HL-60/S4 (cell line): Measurements from ENCODE around the gene UGT1A10.

Source experiments
- in situ Hi-C: fragments of 300-500 bp; cut with MboI; formaldehyde crosslinking; loops from 2 replicates; pipeline ENCODE4 v1.14.3; 2022; ENCODE audit warnings: low sequenced_read_pairs

The UGT1A10 gene

DNA sequence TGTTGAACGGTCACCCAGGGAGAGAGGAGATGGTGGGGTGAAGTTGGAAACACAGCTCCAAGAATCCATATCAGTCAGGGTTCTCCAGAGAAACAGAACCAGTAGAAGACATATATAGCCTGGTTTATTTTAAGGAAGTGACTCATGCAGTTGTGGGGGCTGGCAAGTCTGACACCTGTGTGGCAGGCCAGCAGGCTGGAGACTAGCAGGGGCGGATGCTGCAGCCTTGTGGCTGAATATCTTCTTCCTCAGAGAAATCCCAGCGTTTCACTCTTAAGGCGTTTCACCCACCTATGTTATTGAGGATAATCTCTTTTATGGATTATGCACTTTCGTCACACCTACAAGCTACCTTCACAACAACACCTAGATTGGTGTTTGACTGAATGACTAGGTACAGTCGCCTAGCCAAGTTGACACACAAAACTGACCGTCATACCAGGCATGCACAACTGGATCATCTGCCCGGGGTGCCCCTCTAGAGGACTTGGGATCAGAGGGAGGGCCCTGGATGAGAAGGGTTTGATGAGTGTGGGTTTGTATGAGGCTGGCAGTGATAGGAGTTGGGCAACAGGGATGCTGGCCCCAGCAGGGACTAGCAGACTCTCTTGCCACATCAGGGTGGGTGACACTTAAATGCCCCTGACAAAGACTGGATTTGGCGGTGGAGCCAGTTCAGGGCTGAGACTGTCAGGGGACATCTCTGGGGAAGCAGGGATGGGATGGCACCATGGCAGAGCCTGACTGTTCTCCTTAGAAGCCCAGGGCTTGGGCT, 165.3 kb downstream of the UGT1A10 start:
- in situ Hi-C loops, result no loop called here

DNA sequence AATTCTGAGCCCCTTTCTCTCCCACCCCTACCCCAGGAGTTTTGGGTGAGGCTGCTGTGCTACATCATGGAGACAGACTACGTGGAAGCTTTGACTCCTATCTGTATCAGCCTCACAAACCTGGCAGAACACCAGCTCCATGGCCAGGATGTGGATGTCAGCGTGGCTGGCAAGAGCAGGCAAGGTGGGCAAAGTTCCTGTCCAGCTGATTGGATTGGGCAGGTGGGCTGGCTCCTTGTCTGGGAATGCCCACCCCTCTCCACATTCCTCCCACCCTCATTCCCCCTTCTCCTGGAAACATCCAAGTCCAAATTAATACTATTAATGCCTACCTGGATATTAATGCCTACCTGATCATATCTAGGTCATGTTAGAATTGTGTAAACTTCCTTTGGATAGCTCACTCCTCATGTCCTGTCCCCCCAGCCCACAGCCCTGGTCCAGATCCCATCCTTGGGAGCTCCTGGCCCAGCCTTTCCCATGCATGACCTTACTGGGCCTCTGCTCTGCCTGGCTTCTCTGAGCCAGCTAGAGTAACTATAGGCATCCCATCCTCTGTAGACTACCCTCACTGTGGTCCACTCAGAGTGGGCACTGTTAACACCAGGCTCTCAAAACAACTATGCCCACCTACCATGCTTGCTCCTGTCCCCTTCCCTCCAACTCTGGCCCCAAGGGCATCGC, 166.0 kb downstream of the UGT1A10 start:
- in situ Hi-C loops, result no loop called here

DNA sequence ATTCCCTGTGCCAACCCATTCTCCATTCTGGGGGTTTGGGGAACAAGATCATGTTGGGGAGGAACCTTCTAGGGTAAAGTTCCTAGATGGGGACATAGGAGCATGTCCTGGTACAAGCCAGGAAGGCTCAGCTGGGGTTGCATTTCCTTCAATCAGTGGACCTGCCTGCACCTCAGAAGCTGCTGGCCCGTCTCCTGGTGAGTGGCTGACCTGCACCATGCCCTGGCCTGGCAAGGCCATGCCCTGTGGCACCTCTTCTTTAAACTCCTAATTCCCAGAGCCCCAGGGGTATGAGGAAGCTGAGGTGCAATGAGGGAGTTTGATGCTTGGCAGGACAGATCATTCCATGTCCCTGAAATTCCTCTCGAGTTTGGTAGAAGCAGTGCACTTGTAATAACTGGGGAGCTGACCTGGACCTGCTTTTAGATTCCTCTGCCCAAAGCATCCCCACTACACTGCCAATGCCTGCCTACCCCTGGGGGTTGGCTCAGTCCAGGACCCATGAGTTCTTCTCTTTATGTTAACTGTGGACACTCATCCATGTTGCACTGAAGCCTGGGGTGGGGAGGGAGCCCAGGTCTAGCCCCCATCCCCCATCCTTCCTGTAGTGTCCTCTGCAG, 167.2 kb downstream of the UGT1A10 start:
- in situ Hi-C loops, result no loop called here

DNA sequence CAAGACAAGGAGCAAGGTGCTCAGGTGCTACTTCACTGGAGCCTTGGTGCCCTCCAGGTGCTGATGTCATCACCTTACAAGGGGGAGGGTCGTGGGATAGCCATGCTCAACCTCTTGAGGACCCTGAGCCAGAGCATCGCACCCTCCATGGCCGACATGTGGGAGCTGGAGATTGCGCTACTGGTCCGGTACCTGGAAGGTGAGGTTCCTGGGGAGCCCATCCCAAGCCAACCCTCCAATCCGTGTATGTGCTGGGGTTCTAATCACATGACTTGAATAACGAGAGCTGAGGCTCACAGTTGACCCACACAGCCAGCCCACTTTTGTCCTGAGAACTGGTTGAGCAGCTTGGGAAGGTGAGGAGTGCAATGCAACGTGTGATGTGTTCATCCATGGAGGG, 167.7 kb downstream of the UGT1A10 start:
- in situ Hi-C loops, result no loop called here

DNA sequence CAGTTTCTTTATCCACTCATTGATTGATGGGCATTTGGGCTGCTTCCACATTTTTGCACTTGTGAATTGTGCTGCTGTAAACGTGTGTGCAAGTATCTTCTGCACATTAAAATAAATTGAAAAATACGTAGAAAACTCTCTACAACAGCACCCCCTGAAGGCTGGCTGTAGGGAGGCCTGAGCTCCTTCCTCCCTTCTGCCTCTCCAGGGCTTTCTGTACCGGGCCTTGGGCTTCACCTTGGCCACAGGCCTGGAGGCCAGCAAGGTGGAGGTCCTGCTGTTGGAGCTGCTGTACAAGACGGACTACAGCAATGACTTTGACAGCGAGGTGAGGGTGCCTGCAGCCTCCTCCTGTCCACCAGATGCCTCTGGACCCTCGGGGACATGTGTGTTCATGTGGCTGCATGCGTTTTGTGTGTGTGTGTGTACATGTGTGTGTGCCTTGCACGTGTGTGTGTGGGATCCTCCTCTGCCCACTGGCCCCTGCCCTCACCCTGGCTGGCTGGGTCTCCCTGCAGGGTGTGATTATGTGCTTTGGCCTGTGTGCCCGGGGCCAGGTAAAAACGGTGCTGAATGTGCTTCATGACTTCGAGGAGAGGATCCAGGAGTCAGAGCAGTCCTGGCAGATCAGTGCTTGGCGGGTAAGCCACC, 171.1 kb downstream of the UGT1A10 start:
- in situ Hi-C loops, result no loop called here

DNA sequence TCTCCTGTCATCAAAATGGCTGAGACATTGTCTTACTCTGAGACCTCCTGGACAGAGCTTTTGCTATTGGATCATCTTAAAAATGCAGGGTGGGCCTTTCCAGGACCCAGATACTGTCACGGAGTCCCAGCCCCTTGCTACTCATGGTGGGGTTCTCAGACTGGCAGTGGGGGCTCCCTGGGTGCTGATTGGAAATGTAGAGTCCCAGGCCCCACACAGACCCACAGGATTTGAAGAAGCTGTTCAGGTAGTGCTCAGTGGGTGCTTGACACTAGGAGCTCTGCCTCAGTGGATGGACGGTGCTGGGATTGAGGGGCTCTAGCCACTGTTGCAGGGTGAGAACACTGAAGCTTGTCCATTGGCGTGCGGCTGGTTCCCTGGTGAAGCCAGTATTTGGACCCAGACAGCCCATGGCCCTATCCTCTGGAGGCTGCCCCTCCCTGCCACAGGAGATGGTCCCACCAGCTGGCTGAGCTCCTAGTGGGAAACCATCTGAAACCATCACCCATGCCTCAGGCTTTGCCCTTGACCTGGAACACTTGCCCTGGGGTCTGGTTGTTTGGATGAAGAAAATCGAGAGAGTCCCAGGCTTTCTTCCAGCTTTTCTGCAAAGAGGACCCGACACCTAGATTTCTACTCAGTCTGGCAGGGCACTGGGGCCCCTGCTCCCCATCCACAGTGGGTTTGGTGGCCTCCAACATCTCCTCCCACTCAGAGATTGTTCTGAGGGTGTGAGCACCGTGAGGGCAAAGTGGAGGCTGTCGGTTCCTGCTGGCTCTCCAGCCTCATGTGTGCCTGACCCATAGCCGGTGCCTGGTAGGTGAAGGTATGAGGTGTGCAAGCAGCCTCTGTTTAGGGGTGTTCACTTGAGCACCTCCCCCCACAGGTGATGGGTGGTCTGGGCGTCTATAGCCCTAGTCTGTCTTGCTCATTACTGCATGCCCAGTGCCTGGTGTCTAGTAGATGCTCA, 172.0 kb downstream of the UGT1A10 start:
- in situ Hi-C loops, result no loop called here

DNA sequence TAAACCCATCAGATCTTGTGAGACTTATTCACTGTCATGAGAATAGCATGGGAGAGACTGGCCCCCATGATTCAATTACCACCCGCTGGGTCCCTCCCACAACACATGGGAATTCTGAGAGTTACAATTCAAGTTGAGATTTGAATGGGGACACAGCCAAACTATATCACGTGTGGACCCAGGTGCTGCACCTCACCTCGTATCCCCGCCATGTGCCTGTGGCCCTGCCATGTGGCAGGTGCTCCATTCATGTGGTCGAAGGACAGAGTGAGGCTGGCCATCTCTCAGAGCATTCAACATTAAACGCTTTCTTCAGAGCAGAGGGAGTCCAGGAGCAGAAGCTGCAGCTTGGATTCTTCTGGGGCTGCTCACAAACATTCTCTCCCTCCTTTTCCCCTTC, 174.1 kb downstream of the UGT1A10 start:
- in situ Hi-C loops, result no loop called here

DNA sequence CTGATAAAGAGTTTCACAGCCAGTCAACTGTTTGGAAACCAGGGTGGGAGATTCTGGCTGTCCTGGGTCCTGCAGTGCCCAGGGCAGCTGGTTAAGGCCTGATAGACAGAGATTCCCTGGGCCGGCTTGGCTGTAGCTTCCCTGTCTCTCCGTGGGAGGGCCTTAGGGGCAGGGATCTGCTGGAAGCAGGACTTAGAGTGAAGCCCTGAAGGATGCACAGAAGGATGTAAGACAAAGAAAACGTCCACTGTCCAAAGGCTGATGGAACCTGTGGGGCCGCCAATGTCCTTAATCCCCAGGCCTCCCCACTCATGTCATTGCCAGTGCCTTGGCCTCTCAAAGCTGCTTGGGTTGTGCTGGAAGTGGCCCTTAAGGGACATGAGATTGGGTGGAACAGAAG, 174.8 kb downstream of the UGT1A10 start:
- in situ Hi-C loops, result no loop called here

DNA sequence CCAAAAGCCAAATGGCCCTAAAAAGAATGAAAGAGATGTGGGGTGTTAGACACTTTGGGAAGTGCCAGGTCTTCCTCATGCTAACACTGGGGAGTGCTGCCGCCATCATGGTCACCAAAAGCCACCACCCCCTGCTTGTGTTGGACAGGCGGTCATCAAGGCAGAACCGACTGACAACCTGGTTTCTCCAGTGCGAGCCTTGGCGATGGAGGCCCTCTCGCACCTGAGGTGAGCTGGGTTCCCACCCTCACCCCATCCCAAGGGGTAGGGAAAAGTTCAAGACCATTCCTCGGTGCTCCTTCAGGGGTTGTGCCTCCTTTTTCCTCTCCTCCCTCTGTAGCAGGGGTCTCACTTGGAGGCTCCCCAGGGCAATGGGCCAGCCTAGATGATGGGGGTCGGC, 175.5 kb downstream of the UGT1A10 start:
- in situ Hi-C loops, result no loop called here

DNA sequence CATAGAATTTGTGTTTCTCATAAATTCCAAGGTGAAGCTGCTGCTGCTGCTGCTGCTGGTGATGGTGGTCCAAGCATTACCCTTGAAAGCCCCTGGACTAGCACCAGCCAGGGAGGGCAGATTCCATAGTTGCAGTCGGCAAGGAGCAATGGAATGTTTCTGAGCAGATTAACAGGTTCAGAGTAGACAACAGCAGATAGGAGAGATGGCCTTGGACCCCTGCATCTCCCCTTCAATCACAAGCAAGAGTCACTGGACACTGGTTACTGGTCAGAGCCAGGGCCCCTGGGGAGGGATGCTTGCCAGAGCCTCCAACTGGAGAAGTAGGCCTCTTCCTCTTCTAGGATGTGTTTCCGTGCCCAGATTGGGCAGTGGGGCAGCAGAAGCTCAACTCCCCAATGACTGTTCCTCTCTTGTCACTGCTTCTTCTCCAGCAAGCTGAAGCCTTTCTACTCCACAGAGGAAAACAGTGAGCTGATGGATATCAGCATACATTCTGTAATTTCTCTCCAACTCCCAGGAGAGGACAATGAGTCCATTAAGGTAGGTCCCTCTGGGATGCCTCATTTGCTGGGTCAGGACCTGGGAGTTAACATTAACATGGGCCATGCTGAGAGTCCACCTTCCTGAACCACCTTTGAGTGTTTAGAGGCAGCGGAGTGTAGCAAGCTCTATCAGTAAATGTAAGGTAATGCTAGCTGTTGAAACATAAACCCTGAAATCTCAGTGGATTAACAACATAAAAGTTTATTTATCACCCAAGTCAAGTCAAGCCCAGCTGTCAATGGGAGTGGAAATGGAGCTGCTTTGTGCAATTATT, 177.2 kb downstream of the UGT1A10 start:
- in situ Hi-C loops, result no loop called here

DNA sequence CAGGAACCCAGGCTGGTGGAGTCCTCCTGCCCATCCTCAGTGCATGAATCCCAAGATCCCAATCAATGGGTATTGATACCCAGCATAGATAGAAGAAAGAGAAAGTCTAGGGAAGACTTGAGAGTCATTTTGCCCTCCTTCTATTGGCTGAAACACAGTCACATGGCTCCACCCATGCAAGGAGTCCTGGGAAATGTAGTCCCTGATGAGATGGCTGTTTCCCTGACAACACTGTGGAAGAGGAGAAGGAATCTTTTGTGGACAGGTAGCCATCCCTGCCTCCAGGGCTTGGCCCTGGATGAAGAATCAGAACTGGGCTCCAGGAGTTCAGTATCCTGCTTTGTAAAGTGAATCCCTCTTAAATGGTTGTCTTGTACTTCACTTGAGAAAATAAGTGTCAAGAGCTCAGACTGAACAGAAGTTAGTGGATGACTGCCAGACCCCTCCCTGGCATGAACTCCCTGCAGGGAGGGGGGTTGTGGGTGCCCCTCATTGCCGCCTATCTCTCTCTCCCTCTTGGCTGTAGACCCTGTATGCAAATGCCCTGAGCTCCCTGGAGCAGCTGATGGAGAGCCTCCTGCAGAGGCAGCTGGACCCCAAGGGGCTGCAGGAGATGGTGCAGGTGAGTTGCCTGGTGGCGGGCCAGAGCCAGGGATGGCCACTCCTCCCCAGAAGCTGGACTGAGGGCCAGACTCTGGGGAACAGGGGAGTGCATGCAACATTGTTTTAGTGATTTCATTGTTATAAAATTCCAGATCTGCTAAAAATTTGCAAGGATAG, 178.0 kb downstream of the UGT1A10 start:
- in situ Hi-C loops, result no loop called here

DNA sequence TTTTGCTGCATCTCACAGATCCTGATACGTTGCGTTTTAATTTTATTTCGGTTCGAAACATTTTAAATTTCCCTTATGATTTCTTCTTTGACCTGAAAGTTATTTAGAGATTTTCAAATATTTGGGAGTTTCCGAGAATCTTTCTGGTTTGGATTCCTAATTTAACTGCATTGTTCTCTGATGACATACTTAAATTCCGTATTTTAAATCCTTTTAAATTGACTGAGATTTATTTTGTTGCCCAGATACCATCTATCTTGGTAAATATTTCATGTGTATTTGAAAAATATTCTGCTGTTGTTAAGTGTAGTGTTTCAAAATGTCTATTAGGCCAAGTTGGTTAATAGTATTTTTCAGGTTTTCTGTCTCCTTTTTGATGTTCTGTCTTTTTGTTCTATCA, 179.6 kb downstream of the UGT1A10 start:
- in situ Hi-C loops, result no loop called here

DNA sequence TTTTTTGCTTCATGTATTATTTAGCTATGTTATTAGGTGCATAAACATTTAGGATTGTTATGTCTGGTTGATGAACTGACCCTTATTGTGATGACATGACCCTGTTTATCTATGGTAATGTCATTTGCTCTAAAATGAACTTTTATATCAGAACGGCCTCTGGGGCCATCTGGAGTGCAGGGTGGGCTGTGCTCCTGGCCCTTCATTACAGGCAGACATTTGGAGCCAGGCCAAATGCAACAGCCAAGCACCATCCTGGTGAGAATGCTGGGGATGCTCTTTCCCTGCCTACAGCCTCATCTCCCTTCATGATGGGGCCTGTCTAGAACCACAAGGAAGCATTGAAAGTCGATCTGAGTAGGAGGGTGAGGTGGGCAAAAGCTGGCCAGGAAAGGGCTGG, 180.1 kb downstream of the UGT1A10 start:
- in situ Hi-C loops, result no loop called here

DNA sequence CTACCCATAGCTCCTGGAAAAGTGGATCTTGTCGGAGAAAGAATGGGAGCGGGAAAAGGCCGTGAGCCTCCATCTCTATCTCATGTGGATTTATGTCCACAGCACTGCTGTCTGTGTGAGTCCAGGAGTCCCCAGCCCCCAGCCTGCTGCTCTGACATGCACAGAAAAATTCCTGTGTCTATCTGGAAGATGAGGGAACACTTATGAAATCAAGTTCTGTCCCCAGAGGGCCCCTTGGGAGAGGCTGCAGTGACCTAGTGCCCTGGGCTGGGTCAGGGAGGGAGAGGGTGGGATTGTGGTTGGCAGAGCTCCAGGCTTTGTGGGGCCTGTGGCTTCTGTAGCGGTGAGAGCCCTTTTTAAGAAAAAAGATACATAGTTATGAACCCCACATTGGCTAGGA, 180.5 kb downstream of the UGT1A10 start:
- in situ Hi-C loops, result no loop called here

DNA sequence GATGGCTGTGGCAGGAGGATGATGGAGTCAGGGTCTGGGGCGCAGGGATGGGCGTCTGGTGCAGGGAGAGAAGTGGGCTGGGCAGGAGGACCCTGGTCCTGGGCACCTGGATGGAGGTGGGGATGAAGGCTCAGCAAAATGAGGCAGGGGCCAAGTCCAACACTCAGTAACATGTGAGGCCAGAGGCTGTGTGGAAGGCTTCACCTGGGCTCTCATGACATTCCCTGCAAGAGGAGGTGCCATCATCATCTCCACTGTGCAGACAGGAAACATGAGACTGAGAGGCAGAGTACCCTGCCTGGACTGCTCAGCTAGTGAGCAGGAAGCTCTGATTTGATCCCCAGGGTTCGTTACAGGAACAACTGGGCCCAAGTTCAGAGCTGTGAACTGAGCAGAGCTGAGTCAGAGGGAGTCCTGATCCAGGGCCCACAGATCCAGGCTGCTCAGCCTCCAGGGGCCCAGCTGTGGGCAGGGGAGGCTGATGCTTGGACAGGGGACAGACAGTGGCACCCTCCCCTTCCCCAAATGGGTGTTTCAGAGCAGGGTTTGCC, 181.2 kb downstream of the UGT1A10 start:
- in situ Hi-C loops, result no loop called here

DNA sequence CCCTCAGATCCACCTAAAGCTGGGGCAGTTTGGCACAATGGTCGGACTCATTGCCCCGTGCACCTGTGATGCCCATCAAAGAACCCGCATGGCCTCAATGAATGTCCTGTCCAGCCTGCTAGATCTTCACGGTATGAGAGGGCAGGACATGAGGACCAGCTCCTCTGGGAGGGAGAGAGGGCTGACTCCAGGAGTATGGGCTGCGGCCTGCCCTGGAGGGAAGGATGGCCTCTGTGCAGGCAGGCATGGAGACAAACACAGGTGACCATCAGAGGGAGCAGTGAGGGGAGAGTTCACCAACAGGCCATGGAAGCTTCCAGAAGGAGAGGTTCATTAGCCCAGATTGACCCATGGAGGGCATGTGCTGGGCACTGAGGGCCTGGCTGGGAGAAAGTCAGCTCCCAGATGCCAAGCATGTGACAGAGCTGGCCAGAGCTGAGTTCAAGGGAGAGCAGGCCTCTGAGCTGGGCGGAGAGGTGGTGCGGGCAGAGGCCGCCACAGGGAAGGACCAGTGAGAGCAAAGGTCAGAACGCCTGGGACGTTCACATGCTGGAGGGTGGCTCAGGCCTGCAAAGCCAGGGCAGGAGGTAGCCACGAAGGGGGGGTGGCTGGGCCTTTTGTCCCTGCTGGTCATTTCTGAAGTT, 181.9 kb downstream of the UGT1A10 start:
- in situ Hi-C loops, result no loop called here

DNA sequence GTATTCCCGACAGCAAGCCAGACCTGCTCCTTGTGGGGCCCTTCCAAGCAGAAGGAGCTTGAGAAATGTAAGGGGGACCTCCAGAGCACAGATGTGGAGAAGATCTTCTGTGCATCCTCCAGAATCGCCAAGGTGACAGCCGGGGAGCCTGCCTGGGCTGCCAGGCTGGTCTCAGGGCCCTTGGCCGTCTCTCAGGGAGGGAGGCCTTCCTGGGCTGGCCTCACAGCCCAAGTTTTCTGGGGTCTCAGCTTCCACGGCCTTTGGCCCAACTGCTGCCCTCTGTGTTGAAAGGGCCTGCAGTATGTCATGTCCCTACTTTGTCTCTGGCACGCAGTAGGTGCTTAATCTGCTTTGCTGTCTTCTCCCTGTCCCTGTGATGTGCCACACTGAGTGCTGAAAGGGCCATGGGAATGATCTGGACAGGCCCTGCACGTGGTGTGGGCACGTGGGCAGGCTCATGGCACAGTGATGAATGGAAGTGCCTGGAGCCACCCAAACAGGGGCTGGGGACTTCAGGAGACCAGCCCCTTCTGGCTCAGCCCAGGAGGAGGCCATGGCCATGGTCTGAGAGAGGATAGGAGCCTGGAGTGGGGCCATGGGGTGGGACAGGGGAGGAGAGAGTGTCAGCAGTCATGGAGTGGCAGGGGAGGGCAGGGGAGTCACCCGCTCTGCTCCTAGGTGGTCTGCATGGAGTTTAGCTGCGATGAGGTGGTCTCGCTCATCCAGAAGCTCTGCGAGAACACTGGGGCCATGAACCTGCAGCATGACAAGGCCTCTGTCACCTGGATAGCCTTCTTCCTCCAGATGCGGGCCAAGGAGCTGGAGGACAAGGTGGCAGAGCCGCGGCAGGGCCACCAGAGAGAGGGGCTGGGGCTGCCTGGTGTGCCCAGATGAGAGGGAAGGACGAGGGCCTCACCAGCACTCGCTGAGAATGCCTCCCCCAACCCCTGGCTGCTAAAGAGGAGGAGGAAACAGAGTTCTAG, 182.7 kb downstream of the UGT1A10 start:
- in situ Hi-C loops, result no loop called here
